ENCODE data around the gene SHISA8.

GRCh38 chr22:41876275-41876674 lies 38.6 kb downstream of the SHISA8 start:
- TF ChIP-seq POLR2AphosphoS5 (IDR thresholded peaks at IDR 0.05): no peak
- no peak for TF ChIP-seq SMC3 (conservative IDR thresholded peaks at IDR 0.05; ENCODE audit: poor library complexity)
- TF ChIP-seq CTCF (IDR thresholded peaks at IDR 0.05; ENCODE audit: poor library complexity, severe bottlenecking): no peak
- no peak for TF ChIP-seq EZH2 (IDR thresholded peaks at IDR 0.05; ENCODE audit: borderline replicate concordance, insufficient read depth, low read length, poor library complexity, severe bottlenecking)

Data from neural cell (in vitro differentiated cells).